Erythroblast (primary cell): ENCODE measurements around the gene RNF4.

Experiments used
- GATA1 ChIP-seq: IDR thresholded peaks from 2 replicates; pipeline ENCODE4 v1.6.1; 2011; ENCODE audit warnings: low read depth, mild to moderate bottlenecking, control low read depth, low read length, moderate library complexity
- POLR2A ChIP-seq: IDR thresholded peaks from 2 replicates; pipeline ENCODE4 v1.6.1; 2011; ENCODE audit warnings: mild to moderate bottlenecking, low read length

DNA sequence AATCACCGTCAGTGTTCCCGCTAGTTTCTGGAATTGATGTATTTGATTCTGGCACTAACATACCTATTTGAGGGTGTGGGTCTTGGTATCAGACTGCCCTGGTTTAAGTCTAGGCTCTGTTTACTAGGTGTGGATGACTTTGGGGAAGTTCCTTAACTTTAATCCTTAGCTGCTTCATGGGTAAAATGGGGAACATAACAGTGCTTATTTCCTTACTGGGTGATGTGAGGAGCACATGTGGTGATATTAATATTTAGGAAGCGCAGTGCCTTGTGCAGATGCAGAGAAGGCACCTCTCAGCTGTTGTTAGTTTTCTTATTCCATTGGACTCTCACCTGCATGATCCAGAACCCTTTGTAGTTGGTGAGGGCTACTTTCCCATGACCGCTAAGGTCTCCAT, 17.1 kb downstream of the RNF4 start:
- TF ChIP-seq POLR2A, result no peak
- TF ChIP-seq GATA1, result no peak
